ENCODE measurements around the gene OPTC.
A peak's percentile ranks its signal among the peaks of the same experiment; 100 is the strongest.

OPTC gene

DNA sequence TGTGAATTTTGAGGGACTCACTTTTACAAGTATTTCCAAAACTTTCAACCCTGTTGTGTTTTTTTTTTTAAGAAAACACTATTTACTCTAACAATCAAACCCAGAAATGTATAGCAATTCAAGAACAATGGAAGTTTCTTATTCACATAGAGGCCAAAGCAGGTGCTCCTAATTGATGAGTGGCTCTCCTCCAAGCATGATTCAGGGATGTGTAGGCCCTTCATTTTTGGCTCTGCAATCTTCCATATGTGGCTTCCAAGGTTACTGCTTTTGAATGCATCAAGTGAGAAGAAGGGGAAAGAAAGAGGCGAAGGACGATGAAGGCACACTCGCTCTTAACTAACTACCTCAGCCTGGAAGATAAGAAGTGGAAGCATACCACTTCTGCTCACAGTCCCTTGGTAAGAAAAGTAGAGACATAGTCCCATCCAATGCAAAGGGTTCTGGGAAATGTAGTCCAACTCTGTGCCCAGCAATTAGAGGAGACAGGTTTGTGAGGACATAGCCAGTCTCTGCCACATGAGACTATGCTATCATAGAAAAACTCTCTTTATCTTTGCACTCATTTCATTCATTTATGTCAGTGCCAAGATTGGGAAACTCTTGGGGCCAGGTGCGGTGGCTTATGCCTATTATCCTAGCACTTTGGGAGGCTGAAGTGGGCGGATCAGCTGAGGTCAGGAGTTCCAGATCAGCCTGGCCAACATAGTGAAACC lies 46.0 kb downstream of the OPTC start:
- no peak for DNase-seq

DNA sequence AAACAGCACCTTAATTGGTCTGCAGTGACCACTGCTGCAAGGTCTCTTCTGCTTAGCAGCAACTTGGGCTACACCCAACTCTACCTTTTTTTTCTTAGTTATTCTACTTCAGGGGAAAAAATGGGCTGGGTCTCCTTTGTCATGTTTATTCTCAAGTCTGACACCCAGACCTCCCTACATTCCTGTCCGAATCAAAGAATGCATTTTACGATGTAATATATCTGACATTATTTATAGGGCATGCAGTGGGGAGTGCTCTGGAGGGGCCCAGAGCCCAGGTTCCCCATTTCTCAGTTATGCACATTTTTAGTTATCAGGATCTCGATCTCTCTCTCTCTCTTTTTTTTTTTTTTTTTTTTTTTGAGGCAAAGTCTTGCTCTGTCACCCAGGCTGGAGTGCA lies 50.5 kb downstream of the OPTC start:
- DNase-seq = no peak

- no peak for DNase-seq
These were observed 51.2 kb downstream of the OPTC start for GRCh38 chr1:203544978-203545816.

DNA sequence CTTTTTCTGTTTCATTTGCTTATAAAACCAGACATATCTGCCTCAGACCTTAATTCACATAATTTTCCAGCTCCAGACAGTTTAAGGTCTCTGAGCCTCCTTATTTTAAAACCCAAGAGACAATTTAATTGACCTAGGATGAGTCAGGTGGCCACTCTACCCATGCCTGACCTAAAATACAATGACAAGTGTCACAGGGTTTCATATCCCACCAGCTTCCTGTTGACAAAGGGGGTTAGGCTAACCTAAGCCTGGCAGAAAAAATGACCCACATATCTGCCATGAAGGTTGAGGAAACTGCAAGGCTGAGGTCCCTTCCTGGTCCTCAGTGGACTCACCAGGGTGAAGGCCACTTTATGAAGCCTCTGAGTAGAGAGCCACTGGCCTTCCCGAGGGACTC lies 52.3 kb downstream of the OPTC start:
- no peak for DNase-seq

- no peak for DNase-seq
These were observed 53.2 kb downstream of the OPTC start for GRCh38 chr1:203547147-203547546.

GRCh38 chr1:203547771-203548421 lies 53.9 kb downstream of the OPTC start:
- DNase-seq = no peak

DNA sequence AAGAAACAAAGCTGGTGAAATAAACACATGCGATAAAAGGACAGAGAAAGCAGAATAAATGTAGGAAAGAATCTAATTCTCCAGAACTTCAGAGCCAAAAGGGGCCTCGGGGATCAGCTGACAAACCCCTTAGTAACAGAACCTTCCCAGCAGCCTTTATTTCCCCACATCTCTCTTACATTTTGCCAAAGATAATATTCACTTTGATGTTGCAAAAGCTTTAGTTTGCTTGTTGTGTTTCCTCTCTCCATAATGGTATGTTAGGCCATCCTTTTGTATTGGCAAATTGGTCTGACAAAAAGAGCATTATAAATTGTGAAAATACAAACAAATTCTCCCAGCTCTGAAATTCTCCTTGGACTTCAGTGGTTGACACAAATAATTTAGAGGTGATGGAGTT lies 54.9 kb downstream of the OPTC start:
- no peak for DNase-seq

- no peak for DNase-seq
These were observed 55.4 kb downstream of the OPTC start for GRCh38 chr1:203549309-203549708.

- no peak for DNase-seq
These were observed 56.9 kb downstream of the OPTC start for GRCh38 chr1:203550846-203551245.

DNA sequence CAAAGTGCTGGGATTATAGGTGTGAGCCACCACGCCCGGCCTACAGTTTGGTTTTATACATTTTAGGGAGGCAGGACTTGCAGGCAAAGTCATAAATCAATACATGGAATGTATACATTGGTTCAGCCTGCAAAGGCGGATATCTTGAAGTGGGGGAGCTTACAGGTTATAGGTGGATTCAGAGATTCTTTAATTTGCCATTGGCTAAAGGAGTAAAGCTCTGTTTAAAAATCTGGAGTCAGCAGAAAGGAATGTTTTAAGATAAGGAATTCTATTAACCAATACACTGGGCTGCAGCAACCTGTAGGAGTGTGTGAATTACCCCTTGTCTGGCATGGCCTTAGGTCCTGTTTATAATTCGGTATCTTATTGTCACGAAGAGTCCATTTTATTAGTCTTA lies 57.6 kb downstream of the OPTC start:
- DNase-seq = no peak

GRCh38 chr1:203553496-203553895 lies 59.5 kb downstream of the OPTC start:
- no peak for DNase-seq

GRCh38 chr1:203554071-203554470 lies 60.1 kb downstream of the OPTC start:
- no peak for DNase-seq

DNA sequence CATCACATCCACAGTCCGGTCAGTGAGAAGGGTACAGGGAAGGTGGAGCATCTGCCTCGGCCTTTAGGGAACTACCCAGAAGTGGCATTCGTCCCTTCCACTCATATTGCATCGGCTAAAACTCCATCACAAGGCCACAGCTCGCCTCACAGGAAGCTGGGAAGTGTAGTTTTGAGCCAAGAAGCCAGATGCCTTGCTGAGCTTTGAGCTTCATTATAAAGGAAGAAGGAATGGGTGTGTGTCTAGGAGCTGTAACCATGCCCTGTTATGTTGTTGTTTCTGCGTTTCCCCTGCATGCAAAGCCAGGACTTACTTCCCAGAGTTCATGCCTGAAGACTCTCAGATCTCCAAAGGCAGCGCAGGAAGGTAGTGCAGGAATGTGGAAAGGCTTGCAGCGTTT lies 61.1 kb downstream of the OPTC start:
- DNase-seq = no peak

- no peak for DNase-seq
These were observed 61.6 kb downstream of the OPTC start for GRCh38 chr1:203555511-203556046.

GRCh38 chr1:203556047-203556851 lies 62.3 kb downstream of the OPTC start:
- peak; percentile 80 for DNase-seq

GRCh38 chr1:203557390-203557789 lies 63.4 kb downstream of the OPTC start:
- peak; percentile 76 for DNase-seq

DNA sequence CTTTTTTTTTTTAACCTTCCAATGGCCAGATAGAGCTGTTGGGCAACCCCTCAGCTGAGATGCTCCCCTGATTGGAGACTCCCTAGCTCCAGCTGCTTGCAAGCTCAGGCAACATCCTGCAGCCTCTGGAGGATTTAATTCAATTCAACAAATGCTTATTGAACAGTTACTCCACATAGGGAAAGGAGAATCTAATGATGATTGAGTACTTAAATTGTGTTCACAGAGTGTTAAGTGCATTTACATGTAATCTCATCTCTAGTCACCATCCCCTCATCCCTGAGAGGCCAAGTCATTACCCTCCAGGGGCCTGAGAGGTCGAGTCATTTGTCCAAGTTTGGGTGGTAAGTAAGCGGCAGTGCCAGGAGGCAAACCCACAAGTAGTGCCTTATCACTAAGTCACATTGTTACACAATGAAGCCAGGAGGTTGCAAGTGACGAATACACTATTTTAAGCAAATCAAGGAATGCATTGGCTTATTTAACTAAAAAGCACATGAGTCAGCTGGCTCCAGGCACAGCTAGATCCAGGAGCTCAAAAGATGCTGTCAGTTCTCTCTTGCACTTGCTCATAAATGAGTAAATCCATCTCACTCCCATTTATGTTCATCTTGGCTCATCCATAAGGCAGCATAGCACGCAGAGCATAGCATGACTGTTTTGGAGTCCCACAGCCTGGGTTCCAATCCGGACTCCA lies 64.3 kb downstream of the OPTC start:
- peak; percentile 100 for DNase-seq
